ENCODE measurements around the gene HECTD4.
"Not testable (repeated sequence)": the region's sequence is repeated elsewhere in the genome, so short reads cannot be mapped to it uniquely, and the experiment has no call there.

- not testable (repeated sequence) for TF ChIP-seq ZNF274 (IDR thresholded peaks at IDR 0.05; ENCODE audit: low read depth, low read length); YY1 (IDR thresholded peaks at IDR 0.05; ENCODE audit: insufficient read depth, insufficient read length); SUZ12 (IDR thresholded peaks at IDR 0.05; ENCODE audit: extremely low read depth, insufficient read depth, insufficient read length)
These were observed 25.5 kb upstream of the HECTD4 start for GRCh38 chr12:112407683-112408082.

All from NT2/D1 (cell line).